Neural progenitor cell (in vitro differentiated cells): ENCODE measurements around the gene CARNS1. TPM values are rescaled to one million over a fixed set of nuclear protein-coding genes. Genes with fewer than 3 reads are reported as not detected.

ENCODE experiments used
- DNase-seq: peaks from one replicate; pipeline ENCODE4 v3.0.0-alpha.2; 2016; ENCODE audit warnings: low spot score
- H2AFZ ChIP-seq: fragments of 200-600 bp; sonication (generic); replicated peaks from 2 replicates; pipeline ENCODE4 v1.6.1; 2016; ENCODE audit warnings: antibody characterized with exemption
- H3F3A ChIP-seq: fragments of 200-600 bp; sonication (generic); 2 replicates; pipeline ENCODE4 v1.6.1; 2016; ENCODE audit warnings: antibody characterized with exemption, low read depth
- H3K27ac ChIP-seq: fragments of 200-600 bp; sonication (generic); 2 replicates; pipeline ENCODE4 v1.5.1; 2016; ENCODE audit warnings: mild to moderate bottlenecking
- H3K27me3 ChIP-seq: fragments of 200-600 bp; sonication (generic); 2 replicates; pipeline ENCODE4 v1.6.1; 2016; ENCODE audit warnings: mild to moderate bottlenecking, moderate library complexity
- H3K36me3 ChIP-seq: fragments of 200-600 bp; sonication (generic); 2 replicates; pipeline ENCODE4 v1.5.1; 2016
- H3K4me1 ChIP-seq: fragments of 200-600 bp; sonication (generic); 2 replicates; pipeline ENCODE4 v1.6.1; 2016; ENCODE audit warnings: mixed run types
- H3K4me2 ChIP-seq: fragments of 200-600 bp; sonication (generic); 2 replicates; pipeline ENCODE4 v1.6.1; 2016
- H3K4me3 ChIP-seq: fragments of 200-600 bp; sonication (generic); 2 replicates; pipeline ENCODE4 v1.5.1; 2016
- H3K79me2 ChIP-seq: fragments of 200-600 bp; sonication (generic); 2 replicates; pipeline ENCODE4 v1.6.1; 2016; ENCODE audit warnings: low read depth
- H3K9ac ChIP-seq: fragments of 200-600 bp; sonication (generic); 2 replicates; pipeline ENCODE4 v1.6.1; 2016
- H3K9me3 ChIP-seq: fragments of 200-600 bp; sonication (generic); 2 replicates; pipeline ENCODE4 v1.5.1; 2016; ENCODE audit warnings: low read depth
- H4K20me1 ChIP-seq: fragments of 200-600 bp; sonication (generic); 2 replicates; pipeline ENCODE4 v1.6.1; 2016; ENCODE audit warnings: low read depth
- H3K27ac Mint-ChIP-seq: 3 replicates; pipeline ENCODE4 v1.8.0; 2021; ENCODE audit warnings: mixed read lengths
- H3K27me3 Mint-ChIP-seq: 2 replicates; pipeline ENCODE4 v1.8.0; 2022; ENCODE audit warnings: low read depth, mild to moderate bottlenecking, inconsistent platforms, moderate library complexity, mixed read lengths; ENCODE audit not compliant: insufficient read depth
- H3K36me3 Mint-ChIP-seq: 3 replicates; pipeline ENCODE4 v1.8.0; 2021; ENCODE audit warnings: mixed read lengths
- H3K4me1 Mint-ChIP-seq: 3 replicates; pipeline ENCODE4 v1.8.0; 2021; ENCODE audit warnings: mixed read lengths
- H3K4me3 Mint-ChIP-seq: 3 replicates; pipeline ENCODE4 v1.8.0; 2021; ENCODE audit warnings: mild to moderate bottlenecking, moderate library complexity, mixed read lengths
- H3K9me3 Mint-ChIP-seq: 3 replicates; pipeline ENCODE4 v1.8.0; 2020; ENCODE audit warnings: mixed read lengths
- CTCF ChIP-seq: fragments of 200-600 bp; sonication (generic); IDR thresholded peaks from 2 replicates; pipeline ENCODE4 v1.5.1; 2017; ENCODE audit warnings: antibody characterized with exemption, mild to moderate bottlenecking
- EZH2 ChIP-seq: fragments of 200-600 bp; sonication (generic); IDR thresholded peaks from 2 replicates; pipeline ENCODE4 v1.6.1; 2017; ENCODE audit warnings: antibody characterized with exemption, mild to moderate bottlenecking, moderate library complexity
- EZH2phosphoT487 ChIP-seq: fragments of 200-600 bp; sonication (generic); IDR thresholded peaks from 2 replicates; pipeline ENCODE4 v1.6.1; 2017; ENCODE audit warnings: antibody characterized with exemption
- total RNA-seq: library from RNA; depleted of rRNA; stranded (reverse); fragments of >200 nt; gene quantifications from 2 replicates; pipeline ENCODE4 v1.2.3, GENCODE V29; 2015; ENCODE audit warnings: low replicate concordance

The CARNS1 gene
- total RNA-seq, 1 donor from 2014 or later: 0.52 TPM

DNA sequence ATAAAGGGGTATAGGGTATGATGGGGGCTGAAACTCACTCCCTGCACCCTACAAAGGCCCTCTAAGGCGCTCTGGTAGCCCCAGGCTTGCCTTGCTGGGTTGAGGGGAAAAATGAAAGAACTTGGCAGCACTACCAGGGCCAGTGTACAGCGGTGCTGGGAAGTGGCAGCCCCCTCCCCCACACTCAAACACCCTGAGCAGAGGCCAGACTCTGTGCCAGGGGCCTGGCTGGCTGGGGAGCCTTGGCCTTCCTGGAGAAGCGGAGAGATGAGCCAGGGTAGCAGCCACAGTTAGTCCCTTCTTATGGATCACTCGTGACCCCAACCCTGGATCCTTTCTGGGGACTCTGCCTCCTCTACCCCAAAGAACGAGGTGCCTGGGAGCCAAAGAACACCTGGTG lies 50.9 kb downstream of the CARNS1 start:
- Histone ChIP-seq H3K9ac (no peak overlapping the region), H3K79me2 (peaks cover 8% of the 10 kb centered on the region), H3F3A (no peaks in the 10 kb centered on the region), H3K9me3 (no peaks in the 10 kb centered on the region), H3K27me3 (no peaks in the 10 kb centered on the region), H3K4me2 (no peak overlapping the region), H3K36me3 (no peaks in the 10 kb centered on the region), H3K27ac (no peak overlapping the region), H2AFZ (no peak overlapping the region), H4K20me1 (no peaks in the 10 kb centered on the region), H3K4me1 (peaks cover 6% of the 10 kb centered on the region), H3K4me3 (no peak overlapping the region)
- TF ChIP-seq CTCF (no peak), EZH2phosphoT487 (no peak), EZH2 (no peak)
- Mint-ChIP-seq H3K27me3 (peaks cover 6% of the 10 kb centered on the region), H3K27ac (no peak overlapping the region), H3K9me3 (no peaks in the 10 kb centered on the region), H3K4me3 (no peak overlapping the region), H3K36me3 (no peaks in the 10 kb centered on the region), H3K4me1 (peaks cover 16% of the 10 kb centered on the region)
- DNase-seq: no peak

DNA sequence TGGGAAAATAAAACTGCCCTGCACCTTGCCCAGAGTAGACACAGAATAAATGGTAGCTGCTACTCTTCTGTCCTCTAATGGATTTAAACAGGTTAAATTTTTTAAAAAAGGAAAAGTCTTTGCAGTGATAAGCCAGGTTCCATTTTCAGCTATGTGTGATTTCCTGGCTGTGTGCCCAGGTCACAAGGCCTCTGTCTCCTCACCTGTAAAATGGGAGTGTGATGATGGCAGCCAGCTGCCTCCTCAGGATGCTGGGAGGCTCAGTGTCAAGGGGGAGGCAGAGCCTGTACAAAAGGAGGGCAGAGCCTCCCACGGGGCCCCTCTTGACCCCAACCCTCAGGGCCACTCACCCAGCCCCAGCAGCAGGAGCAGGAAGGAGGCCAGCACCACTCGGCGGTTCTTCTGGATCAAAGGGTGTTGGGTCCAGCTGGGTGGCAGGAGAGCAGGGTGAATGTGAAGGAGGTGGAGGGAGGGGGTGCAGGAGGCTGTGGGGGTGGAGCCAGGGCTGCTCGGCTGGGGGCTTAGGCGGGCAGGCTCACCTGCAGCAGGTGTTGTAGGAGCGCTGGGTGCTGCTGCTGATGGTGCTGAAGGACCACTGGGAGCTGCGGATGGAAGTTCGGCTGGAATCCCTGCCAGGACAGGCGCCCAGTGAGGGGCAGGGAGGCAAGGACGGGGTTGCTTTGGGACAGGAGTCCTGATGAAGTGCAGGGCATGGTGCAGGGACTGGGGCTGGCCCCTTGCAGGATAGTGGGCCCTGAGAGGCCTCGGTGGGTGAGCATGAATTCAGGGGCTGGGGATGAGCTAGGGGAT lies 51.7 kb downstream of the CARNS1 start:
- Histone ChIP-seq H3K27ac (no peak overlapping the region), H4K20me1 (no peaks in the 10 kb centered on the region), H3K79me2 (peaks cover 8% of the 10 kb centered on the region), H3F3A (no peaks in the 10 kb centered on the region), H3K27me3 (no peaks in the 10 kb centered on the region), H2AFZ (no peak overlapping the region), H3K9me3 (no peaks in the 10 kb centered on the region), H3K4me2 (no peak overlapping the region), H3K4me1 (peaks cover 6% of the 10 kb centered on the region), H3K9ac (no peak overlapping the region), H3K4me3 (no peak overlapping the region), H3K36me3 (no peaks in the 10 kb centered on the region)
- H3K27ac Mint-ChIP-seq: peak overlapping the region; percentile 43
- H3K4me3 Mint-ChIP-seq: peak overlapping the region; percentile 97
- no peak for TF ChIP-seq EZH2phosphoT487
- no peak for TF ChIP-seq CTCF
- no peak for TF ChIP-seq EZH2
- DNase-seq: no peak
- H3K27me3 Mint-ChIP-seq: peaks cover 9% of the 10 kb centered on the region
- no peaks in the 10 kb centered on the region for H3K9me3 Mint-ChIP-seq
- H3K4me1 Mint-ChIP-seq: peaks cover 16% of the 10 kb centered on the region
- no peaks in the 10 kb centered on the region for H3K36me3 Mint-ChIP-seq

DNA sequence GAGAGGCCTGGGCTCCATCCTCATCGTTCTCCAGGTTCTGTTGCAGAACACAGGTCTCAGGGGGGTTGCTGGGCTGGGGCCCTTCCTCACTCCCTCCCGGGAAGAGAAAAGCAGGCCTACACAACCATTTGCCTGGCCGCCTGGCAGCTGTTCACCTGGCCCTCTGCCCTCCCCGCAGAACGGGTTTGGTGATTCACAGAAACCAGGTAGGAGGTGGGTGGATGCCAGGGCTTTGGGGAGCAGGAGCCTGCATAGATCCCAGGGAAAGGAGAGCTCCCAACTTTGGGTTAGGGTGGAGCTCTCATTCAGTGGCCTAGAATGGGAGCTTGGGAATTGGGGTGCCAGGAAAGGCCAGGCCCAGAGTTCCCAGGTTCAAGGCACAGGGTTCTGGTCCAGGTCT lies 52.6 kb downstream of the CARNS1 start:
- H3F3A ChIP-seq: no peaks in the 10 kb centered on the region
- H3K27me3 ChIP-seq: no peaks in the 10 kb centered on the region
- H3K27ac Mint-ChIP-seq: peak overlapping the region; percentile 95
- DNase-seq: no peak
- H3K4me1 Mint-ChIP-seq: peaks cover 20% of the 10 kb centered on the region
- TF ChIP-seq EZH2phosphoT487 (no peak), CTCF (no peak), EZH2 (no peak)
- peak overlapping the region; percentile 55 for H3K9ac ChIP-seq
- no peaks in the 10 kb centered on the region for H4K20me1 ChIP-seq
- H3K9me3 Mint-ChIP-seq: no peaks in the 10 kb centered on the region
- H2AFZ ChIP-seq: no peak overlapping the region
- H3K4me3 ChIP-seq: peak overlapping the region; percentile 88
- no peaks in the 10 kb centered on the region for H3K36me3 ChIP-seq
- H3K4me2 ChIP-seq: peak overlapping the region; percentile 86
- H3K9me3 ChIP-seq: no peaks in the 10 kb centered on the region
- peak overlapping the region; percentile 97 for H3K4me3 Mint-ChIP-seq
- H3K36me3 Mint-ChIP-seq: no peaks in the 10 kb centered on the region
- peaks cover 6% of the 10 kb centered on the region for H3K4me1 ChIP-seq
- H3K79me2 ChIP-seq: peaks cover 8% of the 10 kb centered on the region
- no peak overlapping the region for H3K27ac ChIP-seq
- H3K27me3 Mint-ChIP-seq: peaks cover 10% of the 10 kb centered on the region
